IMR-90 (cell line): ENCODE data around the gene HYAL2.

ENCODE experiments used
- MAFK ChIP-seq: IDR thresholded peaks from 2 replicates; pipeline ENCODE4 v1.6.1; 2012; ENCODE audit warnings: low read depth, low read length, improper control_type of control experiment
- MAZ ChIP-seq: IDR thresholded peaks from 2 replicates; pipeline ENCODE4 v1.6.1; 2012; ENCODE audit warnings: low read depth, mild to moderate bottlenecking, low read length, improper control_type of control experiment, moderate library complexity, borderline replicate concordance
- POLR2A ChIP-seq: IDR thresholded peaks from 2 replicates; pipeline ENCODE4 v1.6.1; 2012; ENCODE audit warnings: mild to moderate bottlenecking, low read depth, low read length
- TF ChIP-seq, protein P1 (sequence below): conservative IDR thresholded peaks from 2 replicates; pipeline ENCODE4 v1.5.1; 2012; ENCODE audit warnings: mild to moderate bottlenecking, low read depth, low read length, improper control_type of control experiment

GRCh38 chr3:50342813-50343633, 20.5 kb upstream of the HYAL2 start:
- TF ChIP-seq, protein P1, sequence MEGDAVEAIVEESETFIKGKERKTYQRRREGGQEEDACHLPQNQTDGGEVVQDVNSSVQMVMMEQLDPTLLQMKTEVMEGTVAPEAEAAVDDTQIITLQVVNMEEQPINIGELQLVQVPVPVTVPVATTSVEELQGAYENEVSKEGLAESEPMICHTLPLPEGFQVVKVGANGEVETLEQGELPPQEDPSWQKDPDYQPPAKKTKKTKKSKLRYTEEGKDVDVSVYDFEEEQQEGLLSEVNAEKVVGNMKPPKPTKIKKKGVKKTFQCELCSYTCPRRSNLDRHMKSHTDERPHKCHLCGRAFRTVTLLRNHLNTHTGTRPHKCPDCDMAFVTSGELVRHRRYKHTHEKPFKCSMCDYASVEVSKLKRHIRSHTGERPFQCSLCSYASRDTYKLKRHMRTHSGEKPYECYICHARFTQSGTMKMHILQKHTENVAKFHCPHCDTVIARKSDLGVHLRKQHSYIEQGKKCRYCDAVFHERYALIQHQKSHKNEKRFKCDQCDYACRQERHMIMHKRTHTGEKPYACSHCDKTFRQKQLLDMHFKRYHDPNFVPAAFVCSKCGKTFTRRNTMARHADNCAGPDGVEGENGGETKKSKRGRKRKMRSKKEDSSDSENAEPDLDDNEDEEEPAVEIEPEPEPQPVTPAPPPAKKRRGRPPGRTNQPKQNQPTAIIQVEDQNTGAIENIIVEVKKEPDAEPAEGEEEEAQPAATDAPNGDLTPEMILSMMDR = no peak
- TF ChIP-seq POLR2A = no peak
- TF ChIP-seq MAZ = no peak
- no peak for TF ChIP-seq MAFK
